ENCODE measurements around the gene USP10. TPM values are rescaled to one million over a fixed set of nuclear protein-coding genes. Genes with fewer than 3 reads are reported as not detected.

The USP10 gene
- total and polyA plus RNA-seq, 5 donors from 2014 or later, result 64.0 to 112 (median 88.1) TPM

DNA sequence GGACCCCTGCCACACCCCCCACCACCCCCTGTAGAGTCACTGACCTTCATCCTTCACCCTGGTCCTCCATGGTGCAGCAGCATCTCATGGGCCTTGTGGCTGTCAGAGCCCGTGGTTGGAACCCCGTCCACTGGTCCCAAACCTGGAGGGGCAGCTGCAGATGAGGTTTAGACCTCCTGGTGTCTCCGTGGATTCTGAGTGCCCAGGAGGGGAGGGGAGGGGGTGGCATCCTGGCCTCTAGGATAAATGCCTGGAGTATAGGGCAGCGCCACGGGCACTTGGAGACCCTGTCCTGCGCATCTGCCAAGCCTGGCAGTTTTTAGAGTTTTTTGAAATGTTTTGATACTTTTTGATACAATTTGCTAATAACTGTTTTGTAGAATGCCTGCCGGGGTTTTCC is 34.0 kb upstream of the USP10 start:
- Mint-ChIP-seq H3K36me3 (peaks cover 16% of the 10 kb centered on the region), H3K9me3 (no peaks in the 10 kb centered on the region), H3K4me3 (no peak overlapping the region), H3K4me1 (peaks cover 0 to 9% (median 4%) of the 10 kb centered on the region in 4 donors), H3K27ac (no peak overlapping the region), H3K27me3 (no peaks in the 10 kb centered on the region)
- Histone ChIP-seq H3K27me3 (ENCODE audit: control insufficient read depth, insufficient read depth, low read length) (no peaks in the 10 kb centered on the region), H3K4me1 (ENCODE audit: control insufficient read depth, insufficient read depth, low read length, poor library complexity, severe bottlenecking) (no peaks in the 10 kb centered on the region), H3K9me3 (ENCODE audit: control insufficient read depth in 2 of 2, low read length in 2 of 2) (no peaks in the 10 kb centered on the region), H3K36me3 (ENCODE audit: control insufficient read depth, insufficient read depth, low read length) (peaks cover 51% of the 10 kb centered on the region), H3K27ac (ENCODE audit: insufficient read depth, low read length, poor library complexity, severe bottlenecking) (no peak overlapping the region), H3K4me3 (ENCODE audit: low read depth, low read length) (no peak overlapping the region)
- ATAC-seq (ENCODE audit: low read depth in 2 of 2) (no peak), DNase-seq (no peak)

DNA sequence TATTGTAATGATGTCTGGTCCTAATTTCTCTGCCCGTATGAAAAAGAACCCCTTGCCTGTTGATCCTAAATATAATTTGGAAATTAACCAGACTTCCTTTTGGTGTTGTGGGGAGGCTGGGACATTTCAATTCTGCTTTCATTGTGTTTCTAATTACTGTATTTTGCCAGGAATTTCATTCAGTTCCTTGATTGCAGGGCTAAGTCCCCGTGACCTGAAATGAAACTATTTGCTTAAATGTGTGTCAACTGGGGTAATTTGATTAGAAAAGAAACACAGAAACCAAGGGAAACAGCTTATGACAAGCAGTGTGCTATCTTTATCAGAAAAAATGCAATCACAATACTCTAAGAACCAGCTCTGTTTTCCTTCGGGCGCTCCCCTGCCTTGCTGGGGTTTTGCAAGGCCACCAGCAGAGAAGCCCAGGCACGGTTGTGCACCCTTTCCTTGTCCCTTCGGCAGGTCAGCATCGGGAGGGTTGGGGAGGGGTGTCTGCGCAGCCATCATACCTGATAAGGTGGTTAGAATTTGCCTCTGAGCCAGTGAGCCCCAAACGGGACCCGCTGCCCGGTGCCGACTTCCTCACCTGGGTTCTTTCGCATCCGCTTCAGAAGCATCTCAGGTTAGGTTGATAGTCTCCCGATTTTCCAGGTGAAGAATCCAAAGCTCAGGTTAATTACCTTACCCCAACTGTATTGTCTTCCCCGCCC is 32.0 kb upstream of the USP10 start:
- Histone ChIP-seq H3K27ac (ENCODE audit: insufficient read depth, low read length, poor library complexity, severe bottlenecking) (no peak overlapping the region), H3K27me3 (ENCODE audit: control insufficient read depth, insufficient read depth, low read length) (no peaks in the 10 kb centered on the region), H3K4me3 (ENCODE audit: low read depth, low read length) (no peak overlapping the region), H3K4me1 (ENCODE audit: control insufficient read depth, insufficient read depth, low read length, poor library complexity, severe bottlenecking) (no peaks in the 10 kb centered on the region), H3K9me3 (ENCODE audit: control insufficient read depth in 2 of 2, low read length in 2 of 2) (no peaks in the 10 kb centered on the region), H3K36me3 (ENCODE audit: control insufficient read depth, insufficient read depth, low read length) (peaks cover 33% of the 10 kb centered on the region)
- Mint-ChIP-seq H3K4me1 (peaks cover 0 to 11% (median 10%) of the 10 kb centered on the region in 4 donors), H3K9me3 (no peaks in the 10 kb centered on the region), H3K27me3 (peaks cover 5% of the 10 kb centered on the region), H3K27ac (no peak overlapping the region), H3K4me3 (no peak overlapping the region), H3K36me3 (peaks cover 7% of the 10 kb centered on the region)
- DNase-seq, result no peak
- no peak for ATAC-seq (ENCODE audit: low read depth in 2 of 2)

DNA sequence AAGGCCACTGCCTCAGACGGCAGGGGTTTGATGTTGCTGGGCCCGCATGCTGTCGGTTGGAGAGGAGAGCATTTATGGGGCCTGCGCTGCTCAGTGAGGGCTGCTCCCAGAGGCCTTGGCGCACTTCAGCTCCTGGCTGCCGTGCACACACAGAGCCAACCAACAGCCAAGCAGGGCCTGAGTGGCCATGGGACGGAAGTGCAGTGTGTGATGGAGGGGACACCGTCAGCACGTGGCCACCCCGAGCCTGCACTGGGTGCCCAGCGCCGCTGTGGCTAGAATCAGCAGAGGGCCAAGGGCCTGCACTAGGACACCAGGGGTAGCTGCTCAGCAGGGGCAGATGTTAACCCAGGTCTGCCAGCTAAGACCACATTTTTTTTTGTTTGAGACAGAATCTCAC is 29.7 kb upstream of the USP10 start:
- no peaks in the 10 kb centered on the region for H3K4me1 ChIP-seq (ENCODE audit: control insufficient read depth, insufficient read depth, low read length, poor library complexity, severe bottlenecking)
- no peaks in the 10 kb centered on the region for H3K27me3 ChIP-seq (ENCODE audit: control insufficient read depth, insufficient read depth, low read length)
- peaks cover 7% of the 10 kb centered on the region for H3K36me3 Mint-ChIP-seq
- H3K9me3 Mint-ChIP-seq, result no peaks in the 10 kb centered on the region
- ATAC-seq (ENCODE audit: low read depth in 2 of 2) (no peak), DNase-seq (no peak)
- H3K4me3 Mint-ChIP-seq, result peak overlapping the region in 1 of 4 donors; percentile 61
- no peak overlapping the region for H3K4me3 ChIP-seq (ENCODE audit: low read depth, low read length)
- no peaks in the 10 kb centered on the region for H3K9me3 ChIP-seq (ENCODE audit: control insufficient read depth in 2 of 2, low read length in 2 of 2)
- peaks cover 5% of the 10 kb centered on the region for H3K27me3 Mint-ChIP-seq
- no peak overlapping the region for H3K27ac Mint-ChIP-seq
- H3K4me1 Mint-ChIP-seq, result peaks cover 0 to 14% (median 7%) of the 10 kb centered on the region in 4 donors
- H3K36me3 ChIP-seq (ENCODE audit: control insufficient read depth, insufficient read depth, low read length), result peaks cover 11% of the 10 kb centered on the region
- no peak overlapping the region for H3K27ac ChIP-seq (ENCODE audit: insufficient read depth, low read length, poor library complexity, severe bottlenecking)

DNA sequence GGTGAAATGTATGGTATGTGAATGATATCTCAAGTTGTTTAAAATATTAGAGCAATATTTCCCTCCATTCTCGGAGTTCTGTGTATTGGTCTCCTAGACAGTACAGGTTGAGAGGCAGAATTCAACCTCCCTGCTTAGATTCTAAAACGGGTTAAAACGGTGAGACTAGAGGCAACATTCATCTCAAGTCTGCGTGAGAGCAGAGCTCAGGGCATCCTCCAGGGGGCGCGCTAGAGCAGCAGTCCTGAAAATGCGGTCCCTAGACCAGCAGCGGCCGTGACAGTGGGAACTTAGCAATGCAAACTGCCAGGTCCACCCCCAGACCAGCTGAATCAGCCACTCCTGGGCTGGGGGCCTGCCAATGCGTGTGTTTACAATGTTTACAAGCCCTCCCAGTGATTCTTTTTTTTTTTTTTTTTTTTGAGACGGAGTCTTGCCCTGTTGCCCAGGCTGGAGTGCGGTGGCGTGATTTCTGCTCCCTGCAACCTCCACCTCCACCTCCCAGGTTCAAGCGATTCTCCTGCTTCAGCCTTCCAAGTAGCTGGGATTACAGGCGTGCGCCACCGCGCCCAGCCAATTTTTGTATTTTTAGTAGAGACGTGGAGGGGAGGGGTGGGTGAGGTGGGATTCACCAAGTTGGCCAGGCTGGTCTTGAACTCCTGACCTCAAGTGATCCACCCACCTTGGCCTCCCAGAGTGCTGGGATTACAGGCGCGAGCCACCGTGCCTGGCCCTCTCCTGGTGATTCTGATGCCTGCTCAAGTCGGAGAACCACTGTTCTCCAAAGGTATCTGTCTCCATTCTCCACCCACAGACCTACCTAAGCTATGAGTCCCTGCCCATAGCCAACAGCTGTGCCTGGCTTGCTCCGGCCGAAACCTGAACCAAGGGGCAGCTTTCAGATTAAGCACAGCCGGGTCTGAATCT is 27.3 kb upstream of the USP10 start:
- Mint-ChIP-seq H3K9me3 (no peaks in the 10 kb centered on the region), H3K36me3 (peaks cover 6% of the 10 kb centered on the region), H3K4me1 (peaks cover 0 to 14% (median 7%) of the 10 kb centered on the region in 4 donors), H3K27ac (peak overlapping the region in 2 of 3 donors; percentile 17 to 26), H3K27me3 (peaks cover 8% of the 10 kb centered on the region), H3K4me3 (peak overlapping the region in 1 of 4 donors; percentile 27)
- Histone ChIP-seq H3K9me3 (ENCODE audit: control insufficient read depth in 2 of 2, low read length in 2 of 2) (no peaks in the 10 kb centered on the region), H3K36me3 (ENCODE audit: control insufficient read depth, insufficient read depth, low read length) (no peaks in the 10 kb centered on the region), H3K4me3 (ENCODE audit: low read depth, low read length) (no peak overlapping the region), H3K27me3 (ENCODE audit: control insufficient read depth, insufficient read depth, low read length) (no peaks in the 10 kb centered on the region), H3K4me1 (ENCODE audit: control insufficient read depth, insufficient read depth, low read length, poor library complexity, severe bottlenecking) (no peaks in the 10 kb centered on the region), H3K27ac (ENCODE audit: insufficient read depth, low read length, poor library complexity, severe bottlenecking) (no peak overlapping the region)
- ATAC-seq (ENCODE audit: low read depth in 2 of 2), result peak; percentile 81 to 86
- DNase-seq, result peak; percentile 70 to 76 (median 73)

DNA sequence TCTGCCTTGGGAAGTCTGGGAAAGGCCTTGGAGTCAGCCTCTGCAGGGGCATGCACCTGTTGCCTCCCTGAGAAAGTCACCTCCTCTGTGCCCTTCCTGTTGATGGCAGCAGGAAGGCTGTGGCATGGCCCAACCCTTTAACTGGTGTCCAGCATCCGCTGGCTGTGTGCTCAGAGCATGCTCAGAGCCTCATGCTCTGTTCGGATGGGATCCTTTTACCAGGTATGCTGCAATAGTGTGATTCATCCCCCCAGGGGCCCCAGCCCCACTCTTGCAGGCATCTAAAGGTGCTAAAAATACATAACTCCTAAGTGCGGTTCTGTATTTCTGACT is 26.6 kb upstream of the USP10 start:
- Histone ChIP-seq H3K4me3 (ENCODE audit: low read depth, low read length) (no peak overlapping the region), H3K36me3 (ENCODE audit: control insufficient read depth, insufficient read depth, low read length) (no peaks in the 10 kb centered on the region), H3K27me3 (ENCODE audit: control insufficient read depth, insufficient read depth, low read length) (no peaks in the 10 kb centered on the region), H3K27ac (ENCODE audit: insufficient read depth, low read length, poor library complexity, severe bottlenecking) (no peak overlapping the region), H3K4me1 (ENCODE audit: control insufficient read depth, insufficient read depth, low read length, poor library complexity, severe bottlenecking) (no peaks in the 10 kb centered on the region), H3K9me3 (ENCODE audit: control insufficient read depth in 2 of 2, low read length in 2 of 2) (no peaks in the 10 kb centered on the region)
- Mint-ChIP-seq H3K27me3 (peaks cover 8% of the 10 kb centered on the region), H3K36me3 (peaks cover 4% of the 10 kb centered on the region), H3K27ac (peak overlapping the region in 1 of 3 donors; percentile 67), H3K4me3 (no peak overlapping the region), H3K4me1 (peaks cover 0 to 14% (median 7%) of the 10 kb centered on the region in 4 donors), H3K9me3 (no peaks in the 10 kb centered on the region)
- ATAC-seq (ENCODE audit: low read depth in 2 of 2), result no peak
- DNase-seq, result no peak

GRCh38 chr16:84673561-84673960 is 26.2 kb upstream of the USP10 start:
- no peaks in the 10 kb centered on the region for H3K9me3 Mint-ChIP-seq

DNA sequence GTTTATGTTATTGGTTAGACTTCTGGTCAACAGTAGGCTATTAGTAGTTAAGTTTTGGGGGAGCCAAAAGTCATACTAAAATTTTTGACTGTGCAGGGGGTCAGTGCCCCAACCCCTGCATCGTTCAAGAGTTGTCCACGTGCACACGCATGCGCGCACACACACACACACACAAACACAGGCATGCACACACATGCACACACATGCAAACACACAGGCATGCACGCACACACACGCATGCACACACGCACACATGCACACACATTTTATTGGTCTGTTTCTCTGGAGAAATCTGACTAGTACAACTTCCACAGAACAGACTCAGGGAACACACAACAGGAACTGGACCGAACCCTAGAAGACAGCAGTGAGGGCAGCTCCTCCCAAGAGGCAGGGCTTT is 24.4 kb upstream of the USP10 start:
- DNase-seq (no peak), ATAC-seq (ENCODE audit: low read depth in 2 of 2) (no peak)
- Mint-ChIP-seq H3K27ac (no peak overlapping the region), H3K36me3 (peaks cover 4% of the 10 kb centered on the region), H3K4me1 (peaks cover 0 to 14% (median 7%) of the 10 kb centered on the region in 4 donors), H3K9me3 (no peaks in the 10 kb centered on the region), H3K4me3 (no peak overlapping the region), H3K27me3 (peaks cover 12% of the 10 kb centered on the region)
- Histone ChIP-seq H3K9me3 (ENCODE audit: control insufficient read depth in 2 of 2, low read length in 2 of 2) (no peaks in the 10 kb centered on the region), H3K36me3 (ENCODE audit: control insufficient read depth, insufficient read depth, low read length) (no peaks in the 10 kb centered on the region), H3K4me1 (ENCODE audit: control insufficient read depth, insufficient read depth, low read length, poor library complexity, severe bottlenecking) (no peaks in the 10 kb centered on the region), H3K27me3 (ENCODE audit: control insufficient read depth, insufficient read depth, low read length) (peaks cover 1% of the 10 kb centered on the region), H3K4me3 (ENCODE audit: low read depth, low read length) (no peak overlapping the region), H3K27ac (ENCODE audit: insufficient read depth, low read length, poor library complexity, severe bottlenecking) (no peak overlapping the region)

More at GRCh38 chr16:84673561-84673960, 26.2 kb upstream of the USP10 start:
- H3K4me1 ChIP-seq (ENCODE audit: control insufficient read depth, insufficient read depth, low read length, poor library complexity, severe bottlenecking), result no peaks in the 10 kb centered on the region
- H3K27ac ChIP-seq (ENCODE audit: insufficient read depth, low read length, poor library complexity, severe bottlenecking), result no peak overlapping the region
- Mint-ChIP-seq H3K4me3 (no peak overlapping the region), H3K27me3 (peaks cover 8% of the 10 kb centered on the region), H3K27ac (peak overlapping the region in 1 of 3 donors; percentile 67), H3K4me1 (peaks cover 0 to 14% (median 7%) of the 10 kb centered on the region in 4 donors), H3K36me3 (peaks cover 4% of the 10 kb centered on the region)
- DNase-seq (no peak), ATAC-seq (ENCODE audit: low read depth in 2 of 2) (no peak)
- no peaks in the 10 kb centered on the region for H3K36me3 ChIP-seq (ENCODE audit: control insufficient read depth, insufficient read depth, low read length)
- no peaks in the 10 kb centered on the region for H3K9me3 ChIP-seq (ENCODE audit: control insufficient read depth in 2 of 2, low read length in 2 of 2)
- H3K27me3 ChIP-seq (ENCODE audit: control insufficient read depth, insufficient read depth, low read length), result no peaks in the 10 kb centered on the region
- H3K4me3 ChIP-seq (ENCODE audit: low read depth, low read length), result no peak overlapping the region
